Occipital lobe (tissue), 1 donor: ENCODE results near the gene AMBP. TPM values are rescaled to one million over a fixed set of nuclear protein-coding genes. Genes with fewer than 3 reads are reported as not detected.

Experiments
- total RNA-seq: library from RNA; depleted of rRNA; stranded (reverse); fragments of >200 nt; gene quantifications from one replicate; pipeline ENCODE4 v1.2.3, GENCODE V29; 2014

The AMBP gene
- total RNA-seq, 1 donor from 2014 or later = 1.6 TPM

Other genes starting within 250 kb of the AMBP start
- 5.8 TPM for gene ZNF618, start 202.0 kb downstream of the AMBP start, total RNA-seq
- gene KIF12, start 21.0 kb upstream of the AMBP start, total RNA-seq = 3.3 TPM
- gene COL27A1, start 77.2 kb upstream of the AMBP start, total RNA-seq = 1.4 TPM
- not detected for gene ORM1, start 244.8 kb upstream of the AMBP start, total RNA-seq